AG04450 (cell line): ENCODE results near the gene MAPKAPK2. TPM values are rescaled to one million over a fixed set of nuclear protein-coding genes. Genes with fewer than 3 reads are reported as not detected.

ENCODE experiments used
- CTCF ChIA-PET: fragments of 300-600, 350-600 bp; formaldehyde crosslinking; extraction: SDS; loops from one replicate; lab custom pipeline; 2022; ENCODE audit warnings: antibody characterized with exemption, inconsistent platforms; lab: Charles Lee
- POLR2A ChIA-PET: fragments of 350-600 bp; formaldehyde crosslinking; extraction: SDS; loops from one replicate; lab custom pipeline; 2021; ENCODE audit warnings: antibody characterized with exemption, inconsistent platforms; lab: Yijun Ruan, JAX
- DNase-seq: peaks from one replicate; pipeline ENCODE4 v3.0.0-alpha.2; 2011; ENCODE audit warnings: low read depth, low spot score
- H3K27ac ChIP-seq: one replicate; pipeline ENCODE4 v1.5.1; 2012; ENCODE audit warnings: low read depth, low read length, control low read depth
- H3K27me3 ChIP-seq: one replicate; pipeline ENCODE4 v1.6.0; 2012; ENCODE audit warnings: low read length; ENCODE audit not compliant: control insufficient read depth, insufficient read depth
- H3K4me3 ChIP-seq: 2 replicates; pipeline ENCODE4 v1.5.1; 2011; ENCODE audit warnings: mild to moderate bottlenecking, low read depth, low read length, control low read depth
- H3K9me3 ChIP-seq: 2 replicates; pipeline ENCODE4 v1.5.1; 2012; ENCODE audit warnings: low read length; ENCODE audit not compliant: control insufficient read depth, insufficient read depth
- CTCF ChIP-seq: IDR thresholded peaks from 2 replicates; pipeline ENCODE4 v1.5.1; 2011; ENCODE audit warnings: low read depth, low read length, control low read depth, inconsistent platforms
- polyA plus RNA-seq: library from polyadenylated mRNA; depleted of rRNA; stranded (reverse); fragments of >200 nt; gene quantifications from 2 replicates; pipeline ENCODE4 v1.2.3, GENCODE V29; 2011

The MAPKAPK2 gene
- polyA plus RNA-seq, 1 experiment: 64.9 TPM

GRCh38 chr1:206708058-206708457 lies 23.4 kb downstream of the MAPKAPK2 start:
- Histone ChIP-seq H3K9me3 (no peaks in the 10 kb centered on the region), H3K4me3 (no peak overlapping the region), H3K27ac (no peak overlapping the region), H3K27me3 (no peaks in the 10 kb centered on the region)
- CTCF ChIA-PET: interaction anchor here (10.3 kb wide), 1 partner anchor 17 kb away, joined by 88 read pairs; no protein-coding TSS in a partner anchor
- no peak for TF ChIP-seq CTCF
- POLR2A ChIA-PET: no interaction called here
- DNase-seq: no peak

- no peaks in the 10 kb centered on the region for H3K27me3 ChIP-seq
- no peak for TF ChIP-seq CTCF
- H3K27ac ChIP-seq: no peak overlapping the region
- POLR2A ChIA-PET: no interaction called here
- H3K4me3 ChIP-seq: no peak overlapping the region
- no peaks in the 10 kb centered on the region for H3K9me3 ChIP-seq
- DNase-seq: no peak
- CTCF ChIA-PET: interaction anchor here (0.9 to 10.3 kb wide), 3 partner anchors 16 to 230 kb away, joined by 3 to 88 read pairs (median 3); no protein-coding TSS in a partner anchor
Measured at GRCh38 chr1:206708882-206709281, 24.2 kb downstream of the MAPKAPK2 start.

- no peak overlapping the region for H3K4me3 ChIP-seq
- DNase-seq: no peak
- H3K27me3 ChIP-seq: no peaks in the 10 kb centered on the region
- TF ChIP-seq CTCF: no peak
- H3K27ac ChIP-seq: no peak overlapping the region
- POLR2A ChIA-PET: no interaction called here
- no peaks in the 10 kb centered on the region for H3K9me3 ChIP-seq
- CTCF ChIA-PET: interaction anchor here (0.9 to 10.3 kb wide), 6 partner anchors 16 to 230 kb away, joined by 3 to 88 read pairs (median 4); no protein-coding TSS in a partner anchor
Measured at GRCh38 chr1:206709322-206709721, 24.6 kb downstream of the MAPKAPK2 start.

- no peaks in the 10 kb centered on the region for H3K27me3 ChIP-seq
- DNase-seq: no peak
- H3K9me3 ChIP-seq: no peaks in the 10 kb centered on the region
- no peak for TF ChIP-seq CTCF
- ChIA-PET CTCF (interaction anchor here (0.9 to 10.3 kb wide), 6 partner anchors 15 to 231 kb away, joined by 3 to 88 read pairs (median 4); no protein-coding TSS in a partner anchor), POLR2A (no interaction called here)
- no peak overlapping the region for H3K27ac ChIP-seq
- H3K4me3 ChIP-seq: no peak overlapping the region
Measured at GRCh38 chr1:206709772-206710459, 25.2 kb downstream of the MAPKAPK2 start.

- no peak overlapping the region for H3K4me3 ChIP-seq
- no peak for DNase-seq
- POLR2A ChIA-PET: no interaction called here
- no peaks in the 10 kb centered on the region for H3K9me3 ChIP-seq
- H3K27ac ChIP-seq: no peak overlapping the region
- TF ChIP-seq CTCF: no peak
- no peaks in the 10 kb centered on the region for H3K27me3 ChIP-seq
- CTCF ChIA-PET: interaction anchor here (1.1 to 10.3 kb wide), 4 partner anchors 15 to 202 kb away, joined by 3 to 88 read pairs (median 10); no protein-coding TSS in a partner anchor
Measured at GRCh38 chr1:206710460-206710823, 25.7 kb downstream of the MAPKAPK2 start.
